Activated CD4-positive, CD25-positive, alpha-beta regulatory T cell treated with anti-CD3 and anti-CD28 coated beads, Interleukin-2, amount 50 U/mL, for 16 hours (primary cell): ENCODE measurements around the gene DPT.

Experiments
- DNase-seq: peaks from one replicate; pipeline ENCODE4 v3.0.0-alpha.2; 2020; ENCODE audit warnings: low read depth, low spot score

Gene DPT

DNA sequence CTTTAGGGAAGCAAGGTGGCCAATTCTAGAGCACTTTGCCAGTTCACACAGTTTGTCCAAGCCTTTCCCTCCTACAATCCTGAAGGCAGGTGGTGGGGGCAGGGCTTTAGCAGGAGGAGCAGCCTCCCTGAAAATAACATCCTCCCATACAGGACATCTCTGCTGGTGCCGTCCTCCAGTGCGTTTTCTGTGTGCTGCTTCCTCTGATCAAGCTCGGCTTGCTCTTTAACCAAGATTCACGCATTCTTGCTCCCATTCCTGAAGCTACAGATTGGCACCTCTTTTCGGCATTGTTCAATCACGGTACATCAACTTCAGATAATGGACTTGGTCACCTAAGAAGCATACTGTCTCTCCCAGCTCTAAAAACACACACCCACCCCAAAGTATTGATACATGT is 7.5 kb upstream of the DPT start:
- no peak for DNase-seq

DNA sequence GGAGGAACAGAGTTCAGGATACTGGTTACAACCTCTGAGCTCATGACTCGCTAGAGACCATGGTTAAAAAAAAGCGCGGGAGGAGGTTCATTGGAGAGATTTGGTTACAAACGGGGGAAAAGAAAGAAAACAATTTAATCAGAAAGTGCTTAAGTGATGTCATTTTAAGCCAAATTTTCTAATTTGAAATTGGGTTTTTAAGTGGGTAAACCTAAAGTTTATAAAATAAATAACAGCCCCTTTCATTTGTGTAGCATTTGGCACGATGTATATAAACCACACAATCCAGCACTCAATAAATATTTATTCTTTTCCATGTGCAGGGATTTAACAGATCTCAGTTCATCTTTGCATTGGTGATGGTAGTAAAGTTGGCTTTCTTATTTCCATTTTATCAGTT is 7.0 kb upstream of the DPT start:
- no peak for DNase-seq

DNA sequence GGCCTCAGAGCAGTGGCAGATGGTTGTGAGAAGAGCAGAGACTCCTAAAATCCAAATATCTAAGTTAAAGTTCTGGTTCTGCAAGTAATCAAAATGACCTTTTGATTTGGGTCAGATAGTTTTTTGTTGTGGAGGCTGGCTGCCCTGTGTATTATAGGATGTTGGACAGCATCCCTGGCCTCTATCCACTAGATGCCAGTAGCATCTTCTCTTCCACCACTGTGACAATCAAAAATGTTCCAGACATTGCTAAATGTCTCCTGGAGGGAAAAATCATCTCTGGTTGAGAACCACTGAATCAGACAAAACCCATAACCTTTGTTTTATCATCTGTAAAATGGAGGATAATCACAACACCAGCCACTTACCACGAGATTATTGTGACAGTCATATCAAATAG is 5.9 kb upstream of the DPT start:
- DNase-seq: no peak

DNA sequence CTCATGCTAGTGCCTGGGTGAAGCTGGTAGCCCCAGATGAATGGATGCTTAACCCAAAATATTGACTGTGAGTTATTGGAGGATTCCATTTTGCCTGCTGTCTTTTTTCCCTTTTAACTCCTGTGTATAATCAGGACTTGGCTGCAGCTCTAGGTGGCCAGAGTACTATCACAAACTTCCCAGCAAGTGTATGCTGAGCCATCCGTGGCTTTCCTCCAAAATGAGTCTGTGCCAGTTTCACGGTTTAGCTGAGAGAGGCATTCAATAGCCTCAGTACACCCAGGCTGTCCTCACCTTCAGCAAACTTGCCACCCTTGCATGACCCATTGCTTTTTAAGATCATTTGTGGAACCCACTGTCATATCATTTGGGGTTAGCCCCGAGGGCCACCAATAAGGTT is 5.3 kb upstream of the DPT start:
- no peak for DNase-seq

DNA sequence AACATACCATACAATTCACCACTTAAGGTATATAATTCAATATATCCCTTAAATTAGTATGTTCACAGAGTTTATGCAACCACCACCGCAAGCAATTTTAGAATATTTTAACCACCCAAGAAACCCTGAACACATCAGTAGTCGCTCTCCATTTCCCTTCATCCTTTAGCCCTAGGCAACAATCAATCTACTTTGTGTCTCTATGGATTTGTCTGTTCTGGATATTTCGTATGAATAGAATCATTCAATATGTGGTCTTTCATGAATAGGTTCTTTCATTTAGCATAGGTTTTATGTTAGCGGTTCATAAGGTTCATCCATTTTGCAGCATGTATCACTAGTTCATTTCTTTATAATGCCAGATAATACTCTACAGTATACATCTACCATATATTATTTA is 4.2 kb upstream of the DPT start:
- no peak for DNase-seq

DNA sequence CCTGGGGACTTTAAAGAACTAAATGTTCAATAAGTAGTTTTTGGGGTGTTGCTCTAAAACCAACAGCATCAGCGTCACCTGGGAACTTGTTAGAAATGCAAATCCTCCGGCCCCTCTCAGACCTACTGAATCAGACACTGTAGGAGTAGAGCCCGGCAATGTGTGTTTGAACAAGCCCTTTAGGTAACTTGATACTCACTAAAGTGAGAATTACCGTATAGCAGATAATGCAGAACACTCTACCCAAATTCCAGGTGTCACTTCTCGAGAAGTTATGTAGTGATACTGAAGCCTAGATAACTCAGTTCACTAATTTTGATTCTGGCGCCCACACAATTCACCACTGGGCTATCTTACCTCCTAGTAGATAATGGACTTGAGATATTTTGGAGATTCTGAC is 3.7 kb upstream of the DPT start:
- DNase-seq: no peak

DNA sequence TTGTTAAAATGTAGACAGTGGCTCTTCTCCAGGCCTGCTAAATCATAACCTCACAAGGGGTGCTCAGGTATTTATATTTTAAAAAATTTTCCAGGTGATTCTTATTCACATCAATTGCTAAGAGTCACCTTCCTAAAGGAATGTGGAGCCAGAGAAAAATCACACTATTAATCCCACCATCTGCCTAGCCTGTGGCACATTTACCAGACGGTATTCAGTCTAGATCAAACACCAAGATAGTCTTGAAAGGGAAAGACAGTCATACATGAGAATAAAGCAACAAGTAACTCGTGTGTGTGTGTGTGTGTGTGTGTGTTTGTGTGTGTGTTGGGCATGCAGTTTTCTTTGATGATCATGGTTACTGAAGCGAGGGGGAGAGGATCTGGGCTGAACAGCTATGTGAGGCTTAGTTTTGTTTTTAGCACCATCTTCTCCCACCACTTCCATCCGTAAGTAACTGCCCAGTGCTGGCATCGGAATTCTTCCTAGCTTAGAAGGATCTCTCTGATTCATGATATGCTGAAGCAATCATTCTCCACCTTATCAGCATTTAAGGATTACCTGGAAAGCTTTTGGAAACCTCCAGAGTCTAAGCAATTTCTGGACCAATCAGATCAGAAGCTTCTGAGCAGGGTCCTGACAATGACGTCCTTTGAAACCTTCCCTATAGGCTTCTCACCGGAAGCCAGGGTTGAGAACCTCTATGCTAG is 2.4 kb upstream of the DPT start:
- DNase-seq: no peak

DNA sequence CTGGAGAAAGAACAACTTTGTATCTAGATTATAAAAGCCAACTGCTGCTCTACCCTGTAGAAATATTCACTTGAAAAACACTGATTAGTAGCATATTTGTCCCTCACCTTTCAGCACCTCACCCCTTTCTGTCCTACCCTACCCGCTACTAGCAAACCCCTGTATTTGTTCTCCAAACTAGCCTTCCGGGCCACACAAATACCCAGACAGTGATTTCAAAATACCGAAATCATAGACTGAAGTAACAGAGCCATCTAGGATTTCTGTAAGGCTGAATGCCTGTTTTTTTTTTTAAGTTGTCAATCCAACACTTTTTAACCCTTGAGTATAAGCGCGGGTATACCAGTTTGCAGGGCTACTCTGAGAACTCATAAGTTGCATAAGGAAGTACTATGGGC is 398 bp upstream of the DPT start:
- no peak for DNase-seq

DNA sequence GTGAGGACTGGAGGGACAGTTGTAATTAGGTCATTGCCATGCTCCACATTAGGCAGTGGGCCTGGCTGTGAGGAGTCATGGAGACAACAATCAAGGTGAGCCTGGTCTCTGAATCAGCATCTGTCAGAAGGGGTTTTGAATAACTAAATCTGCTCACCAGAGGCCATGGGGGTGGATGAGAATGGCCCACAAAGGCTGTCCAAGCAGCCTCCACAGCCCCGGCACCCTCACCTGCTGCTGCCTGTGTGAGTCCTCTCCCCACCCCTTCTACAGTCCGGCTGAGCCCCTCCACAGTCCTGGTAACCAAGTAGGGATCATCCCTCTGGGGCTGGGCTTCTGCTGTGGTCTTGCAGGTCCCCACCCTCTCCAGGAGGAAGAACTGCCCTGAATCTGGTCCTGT is 2.3 kb downstream of the DPT start:
- DNase-seq: no peak

DNA sequence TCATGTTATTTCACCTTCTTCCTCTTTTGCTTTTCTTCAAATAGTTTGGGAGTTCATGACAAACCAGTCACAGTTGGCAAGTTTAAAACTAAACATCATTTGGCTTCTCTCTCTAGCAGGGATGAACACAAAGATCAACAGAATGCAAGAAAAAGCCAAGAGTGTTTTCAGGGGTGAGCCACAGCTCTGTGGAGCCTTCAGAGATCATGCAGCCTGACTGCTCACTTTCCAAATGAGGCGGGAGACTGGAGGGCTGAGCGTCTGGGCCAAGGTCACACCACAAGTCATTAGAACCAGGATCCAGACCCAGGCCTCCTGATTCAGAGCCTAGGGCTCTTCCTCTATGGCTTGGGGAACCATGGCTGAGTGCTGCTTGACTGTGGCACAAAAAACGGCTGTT is 2.7 kb downstream of the DPT start:
- DNase-seq: no peak

DNA sequence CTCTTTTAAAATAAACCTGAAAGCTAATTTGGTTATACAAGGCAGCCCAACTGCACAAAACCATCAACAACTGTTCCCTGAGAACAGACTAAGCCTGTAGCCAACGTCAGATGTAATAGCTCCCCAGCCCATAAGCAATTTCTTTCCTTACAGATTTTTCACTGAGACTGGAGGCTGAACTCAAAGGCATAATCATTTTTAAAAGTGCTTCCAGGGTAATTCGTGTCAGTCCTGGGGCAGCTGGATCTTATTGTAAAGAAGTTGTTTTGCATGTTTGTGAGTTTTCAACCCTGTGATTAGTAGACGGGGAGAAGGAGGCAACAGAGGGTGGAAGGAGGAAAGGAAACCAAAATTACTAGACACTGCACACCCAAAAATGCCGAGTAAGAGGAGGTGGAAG is 3.2 kb downstream of the DPT start:
- no peak for DNase-seq

DNA sequence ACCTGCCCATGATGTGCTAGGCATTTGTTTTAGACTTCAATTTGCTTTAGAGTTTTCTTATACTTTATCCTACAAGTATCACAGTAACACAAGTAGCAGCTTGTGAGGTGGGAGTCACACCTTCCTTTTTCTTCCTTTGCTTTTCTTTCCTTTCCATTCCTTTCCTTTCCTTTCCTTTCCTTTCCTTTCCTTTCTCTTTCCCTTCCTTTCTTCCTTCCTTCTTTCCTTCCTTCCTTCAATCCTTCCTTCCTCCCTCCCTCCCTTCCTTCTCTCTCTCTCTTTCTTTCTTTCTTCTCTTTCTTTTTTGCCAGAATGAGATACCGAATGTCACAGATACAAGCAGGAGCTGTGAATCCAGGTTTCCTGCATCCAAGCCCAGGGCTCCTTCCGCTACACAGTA is 3.9 kb downstream of the DPT start:
- no peak for DNase-seq

DNA sequence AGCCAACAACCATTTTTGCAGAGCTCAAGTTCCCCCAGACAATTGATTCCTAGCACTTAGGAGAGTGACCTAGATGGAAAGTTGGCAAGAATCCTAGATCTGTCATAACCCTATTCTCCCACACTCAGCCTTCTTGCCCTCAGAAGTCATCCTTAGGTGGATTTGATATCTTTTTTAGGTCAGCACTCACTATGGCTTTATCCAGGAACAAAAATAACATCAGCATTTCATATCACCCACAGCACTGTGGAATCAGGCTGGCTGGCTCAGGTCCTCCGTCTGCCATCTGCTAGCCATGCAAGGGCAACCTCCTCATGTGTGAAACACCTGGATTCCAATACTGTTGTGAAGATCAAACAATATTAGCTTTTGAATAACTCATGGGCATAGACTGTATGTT is 6.0 kb downstream of the DPT start:
- DNase-seq: no peak

DNA sequence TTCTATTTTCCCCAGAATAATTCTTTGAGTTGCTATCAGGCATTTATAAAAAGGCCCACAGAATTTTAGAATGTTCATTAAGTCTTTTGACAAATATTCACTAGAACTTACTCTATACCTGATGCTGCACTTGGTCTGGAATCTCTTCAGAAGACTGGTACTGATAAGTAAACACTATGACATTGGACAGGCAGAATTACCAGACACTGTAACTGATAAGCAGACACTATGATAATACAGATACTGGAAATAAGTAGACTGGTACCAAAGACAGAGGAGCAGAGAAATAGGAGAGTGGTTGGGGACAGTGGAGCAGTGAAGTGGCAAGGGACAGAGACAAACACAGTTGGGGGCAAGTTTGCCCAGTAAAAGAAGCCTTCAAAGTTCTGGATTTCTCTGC is 8.2 kb downstream of the DPT start:
- DNase-seq: no peak

DNA sequence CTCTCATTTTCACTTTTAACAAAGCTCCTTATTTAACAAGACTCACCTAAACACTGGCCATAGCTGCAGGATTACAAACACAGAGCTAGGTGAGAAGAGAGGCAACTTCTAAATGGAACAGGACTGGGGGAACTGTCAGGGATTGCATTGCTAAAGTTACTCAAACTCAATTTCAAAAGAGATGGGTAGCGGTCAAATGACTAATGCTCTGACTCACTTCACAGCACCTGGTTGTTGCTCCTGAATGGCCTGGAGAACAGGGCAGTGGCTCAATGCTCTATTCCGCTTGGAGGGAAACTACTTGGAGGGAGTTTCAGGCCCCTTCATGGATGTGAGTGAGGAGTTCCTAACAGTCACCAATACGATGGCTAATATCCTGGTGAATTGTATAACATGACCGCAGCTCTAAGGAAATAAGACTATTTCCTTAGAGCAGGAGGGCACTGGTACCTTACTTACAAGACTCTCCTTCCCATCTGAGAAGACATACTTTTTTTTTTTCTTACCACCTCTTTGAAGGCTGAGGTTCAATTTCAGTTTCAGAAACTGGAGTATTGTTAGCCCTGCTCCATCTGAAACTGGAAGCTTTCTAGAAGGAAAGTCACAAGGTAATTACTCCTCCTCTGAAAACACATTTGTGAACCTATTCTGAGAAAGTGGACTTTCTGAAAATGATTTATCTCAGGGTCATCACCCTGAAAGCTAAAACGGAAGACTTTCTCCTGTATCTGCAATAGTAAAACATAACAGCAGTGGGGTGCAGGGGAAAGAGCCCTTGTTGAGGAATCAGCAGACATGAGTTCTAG is 9.5 kb downstream of the DPT start:
- no peak for DNase-seq

DNA sequence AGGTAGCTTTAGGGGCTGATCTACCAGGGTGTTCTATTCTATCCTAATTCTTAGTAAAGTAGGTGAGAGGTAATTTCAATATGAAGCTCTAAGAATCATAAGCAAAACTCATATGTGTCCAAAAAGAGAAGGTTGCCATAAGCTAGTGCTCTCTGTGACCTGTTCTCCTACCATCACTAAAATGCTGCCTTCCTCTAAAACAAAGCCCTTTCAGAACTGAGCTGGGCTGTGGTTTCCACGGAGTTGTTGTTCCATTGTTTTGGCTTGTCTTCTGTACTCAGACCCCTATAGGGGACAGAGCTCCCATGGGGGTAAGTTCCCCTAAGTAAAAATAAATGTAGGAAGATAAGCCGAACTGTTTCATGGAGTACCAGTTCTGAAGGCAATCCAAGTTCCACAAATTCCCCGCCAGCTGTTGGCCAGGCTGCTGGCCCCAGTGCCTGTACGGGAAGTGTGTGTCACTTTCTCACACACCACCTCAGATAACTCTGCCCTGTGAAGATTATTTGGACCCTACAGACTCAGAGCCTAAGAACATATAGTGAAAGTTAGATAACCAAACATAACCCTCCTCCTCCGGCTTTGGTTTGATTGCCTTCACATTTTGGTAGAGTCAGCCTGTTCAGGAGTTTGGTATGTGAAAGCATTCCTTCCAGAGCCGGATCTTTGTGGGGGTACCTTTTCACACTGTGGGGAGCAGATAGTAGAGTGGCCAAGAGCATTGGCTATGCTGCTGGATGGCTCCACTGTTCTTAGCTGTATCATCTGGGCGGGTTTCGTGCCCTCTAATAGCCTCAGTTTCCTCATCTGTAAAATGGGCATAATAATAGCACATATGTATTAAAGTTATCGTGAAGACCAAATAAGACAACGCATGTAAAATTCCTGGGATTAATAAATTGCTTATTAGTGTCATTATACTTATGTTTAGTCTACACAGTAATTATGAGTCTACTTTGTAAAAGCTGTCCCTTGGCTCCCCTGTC is 10.8 kb downstream of the DPT start:
- no peak for DNase-seq

DNA sequence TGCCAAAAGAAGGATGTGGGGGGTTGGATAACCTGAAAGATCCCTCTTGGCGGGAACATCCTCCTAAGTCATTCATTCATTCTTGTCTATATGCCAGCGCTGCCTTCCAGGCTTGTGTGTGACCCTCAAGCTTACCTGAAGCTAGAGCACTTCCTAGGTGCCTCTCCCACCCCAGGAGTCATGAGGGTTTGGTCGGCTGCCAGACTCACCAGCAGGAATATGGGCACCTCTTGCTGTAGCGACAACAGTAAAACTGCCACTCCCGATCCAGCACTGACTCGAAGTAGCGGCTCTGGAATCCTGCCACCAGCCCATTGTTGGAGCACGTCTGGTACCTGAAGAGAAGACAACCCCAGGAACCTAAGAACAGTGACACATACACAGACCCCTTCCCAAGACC is 15.0 kb downstream of the DPT start:
- no peak for DNase-seq

DNA sequence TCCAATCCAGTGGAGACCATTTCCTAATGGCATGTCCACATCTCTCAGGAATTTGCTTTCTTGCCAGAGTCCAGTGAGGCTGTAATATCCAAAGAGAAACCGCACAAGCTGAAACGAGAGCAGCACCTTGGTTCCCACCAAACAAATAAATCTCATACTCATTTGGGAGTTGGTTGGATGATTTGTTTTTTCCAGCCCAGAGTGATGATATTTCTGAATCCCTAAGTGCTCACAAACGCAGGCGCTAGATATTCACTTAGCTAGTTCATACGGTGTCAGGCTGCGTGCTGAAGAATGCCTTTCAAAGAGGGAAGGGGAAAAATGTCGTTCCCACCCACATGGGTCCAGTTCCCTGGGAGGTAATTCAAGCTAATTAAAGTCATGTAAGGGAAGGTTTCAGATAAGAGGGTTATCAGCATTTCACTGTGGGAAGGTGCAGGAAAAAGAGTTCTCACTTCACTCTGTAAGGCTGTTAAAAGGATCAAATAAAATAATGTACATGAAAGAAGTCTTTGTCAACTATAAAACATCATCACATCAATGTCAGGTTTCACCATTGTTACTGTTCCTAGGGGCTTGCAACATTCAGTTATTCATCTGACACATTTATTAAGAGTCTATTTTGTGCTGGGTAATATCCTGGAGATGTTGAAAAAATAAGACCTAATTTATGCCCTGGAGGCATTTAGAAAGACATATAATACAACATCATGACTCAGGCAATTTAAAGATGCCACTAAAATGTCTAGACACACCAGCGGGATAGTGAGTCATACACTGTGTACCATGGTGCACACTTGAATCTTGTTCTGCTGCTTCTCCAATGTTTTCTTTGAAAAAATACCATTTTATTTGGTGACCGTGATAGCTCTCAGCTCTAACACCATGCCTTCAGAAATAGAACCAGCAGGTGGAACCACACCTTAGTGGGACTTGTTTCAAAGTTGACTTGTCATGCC is 19.3 kb downstream of the DPT start:
- DNase-seq: no peak

DNA sequence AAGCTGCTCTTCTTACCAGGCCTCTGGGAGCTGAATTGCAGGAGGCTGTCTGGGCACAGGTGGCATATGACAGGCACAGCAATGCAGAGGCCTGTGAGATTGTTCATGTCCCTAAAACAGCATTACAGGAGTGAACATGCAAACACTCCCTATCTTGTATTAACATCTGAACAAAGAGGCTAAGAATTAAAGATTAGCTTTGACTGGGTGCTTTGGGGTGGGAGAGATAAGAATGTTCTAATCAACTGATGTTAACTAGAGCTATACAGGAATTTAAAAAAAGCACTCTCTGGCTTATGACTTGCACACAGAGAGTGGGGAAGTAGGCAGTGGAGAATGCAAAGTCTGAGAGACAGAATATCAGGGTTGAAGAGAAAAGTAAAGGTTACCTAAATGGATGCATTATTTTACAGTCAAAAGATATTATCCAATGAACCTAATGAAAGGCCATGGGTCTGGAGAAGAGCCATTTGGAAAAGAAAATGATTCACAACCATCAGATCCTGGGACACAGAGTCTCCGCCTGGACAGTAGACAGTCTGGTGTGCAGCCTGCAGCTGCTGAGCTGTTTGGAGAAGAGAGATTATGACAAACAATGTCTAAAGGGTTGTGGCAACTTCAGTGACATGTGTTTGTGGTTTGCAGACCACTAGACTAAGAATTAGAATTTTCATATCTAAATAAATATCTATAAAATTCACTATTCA is 20.2 kb downstream of the DPT start:
- DNase-seq: no peak

DNA sequence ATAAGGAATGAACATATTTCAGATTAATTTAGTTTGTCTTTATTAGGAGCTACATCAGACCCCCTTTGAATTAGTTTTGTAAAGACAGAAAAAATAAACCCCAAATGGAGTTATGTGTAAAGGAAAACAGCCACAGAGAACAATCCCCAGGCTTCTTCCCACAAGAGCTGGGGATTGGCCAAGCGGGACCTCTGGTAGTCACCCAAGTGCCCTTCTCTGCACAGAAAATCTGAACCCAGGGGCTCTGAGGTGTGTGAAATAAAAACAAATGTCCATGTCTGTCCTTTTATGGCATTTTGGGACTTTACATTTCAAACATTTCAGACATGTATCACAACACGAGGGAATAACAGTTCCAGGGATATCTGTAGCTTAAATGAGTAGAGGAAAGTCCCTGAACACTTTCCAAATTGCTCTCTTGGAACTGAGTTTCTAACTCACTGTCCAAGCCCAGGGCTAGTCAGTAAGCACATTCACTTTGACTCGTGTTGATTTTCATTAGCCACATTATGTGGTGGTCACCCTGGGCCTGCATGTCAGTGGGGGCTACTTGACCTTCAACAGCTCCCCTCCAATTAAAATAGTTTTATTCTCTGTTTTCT is 22.5 kb downstream of the DPT start:
- DNase-seq: no peak
